MCF 10A (cell line): Measurements from ENCODE around the gene MYO18B. TPM values are rescaled to one million over a fixed set of nuclear protein-coding genes. Genes with fewer than 3 reads are reported as not detected.

Source experiments
- BruUV-seq: library from RNA; stranded (reverse); fragments of 400-500 nt; replicated peaks from 2 replicates; lab custom pipeline; 2021; lab: Mats Ljungman, UMichigan
- CTCF ChIA-PET: fragments of 300-600 bp; sonication (Branson Sonifier 250); formaldehyde crosslinking; extraction: SDS; loops from one replicate; lab custom pipeline; 2021; ENCODE audit warnings: antibody characterized with exemption, inconsistent platforms; lab: Yijun Ruan, JAX
- POLR2A ChIA-PET: fragments of 300-600, 350-650 bp; sonication (Branson Sonifier 250); formaldehyde crosslinking; extraction: SDS; loops from one replicate; lab custom pipeline; 2020; ENCODE audit warnings: antibody characterized with exemption, inconsistent platforms; lab: Yijun Ruan, JAX
- DNase-seq: peaks from one replicate; pipeline ENCODE4 v3.0.0-alpha.2; 2018; ENCODE audit not compliant: unreplicated experiment
- H3K27ac Mint-ChIP-seq: one replicate; pipeline ENCODE4 v1.8.0; 2022; ENCODE audit warnings: mild to moderate bottlenecking, low read depth, mixed read lengths; ENCODE audit not compliant: unreplicated experiment
- H3K27me3 Mint-ChIP-seq: one replicate; pipeline ENCODE4 v1.8.0; 2022; ENCODE audit warnings: mixed read lengths; ENCODE audit not compliant: insufficient read depth, unreplicated experiment
- H3K36me3 Mint-ChIP-seq: one replicate; pipeline ENCODE4 v1.8.0; 2022; ENCODE audit warnings: mild to moderate bottlenecking, moderate library complexity, mixed read lengths; ENCODE audit not compliant: insufficient read depth, unreplicated experiment
- H3K4me1 Mint-ChIP-seq: one replicate; pipeline ENCODE4 v1.8.0; 2022; ENCODE audit warnings: mixed read lengths; ENCODE audit not compliant: insufficient read depth, unreplicated experiment
- H3K4me3 Mint-ChIP-seq: one replicate; pipeline ENCODE4 v1.8.0; 2022; ENCODE audit warnings: mild to moderate bottlenecking, moderate library complexity, mixed read lengths; ENCODE audit not compliant: unreplicated experiment
- H3K9me3 Mint-ChIP-seq: one replicate; pipeline ENCODE4 v1.8.0; 2022; ENCODE audit warnings: mixed read lengths; ENCODE audit not compliant: unreplicated experiment
- CTCF ChIP-seq: fragments of 200-600 bp; IDR thresholded peaks from one replicate; pipeline ENCODE4 v1.8.0; 2022; ENCODE audit warnings: antibody characterized with exemption, mild to moderate bottlenecking; ENCODE audit not compliant: unreplicated experiment
- intact Hi-C: fragments of 100-400 bp; cut with micrococcal nuclease; formaldehyde crosslinking; loops from 2 replicates; pipeline ENCODE4 v1.14.1; 2022
- total RNA-seq: library from RNA; stranded (reverse); gene quantifications from 2 replicates; pipeline ENCODE4 v1.2.3, GENCODE V29; 2022

Gene MYO18B
- total RNA-seq, 1 experiment from 2014 or later: 0.07 TPM

- H3K9me3 Mint-ChIP-seq: no peaks in the 10 kb centered on the region
- POLR2A ChIA-PET: no interaction called here
- H3K4me3 Mint-ChIP-seq: no peak overlapping the region
- peaks cover 24% of the 10 kb centered on the region for H3K27me3 Mint-ChIP-seq
- no peaks in the 10 kb centered on the region for H3K4me1 Mint-ChIP-seq
- no peak for TF ChIP-seq CTCF
- no peak for DNase-seq
- CTCF ChIA-PET: interaction anchor here (0.9 kb wide), 1 partner anchor 111 kb away, joined by 4 read pairs; no protein-coding TSS in a partner anchor
- no TSS peak for BruUV-seq
- no peak overlapping the region for H3K27ac Mint-ChIP-seq
- intact Hi-C loops: no loop called here
- no peaks in the 10 kb centered on the region for H3K36me3 Mint-ChIP-seq
These were observed 93.4 kb downstream of the MYO18B start for GRCh38 chr22:25835348-25835747.

GRCh38 chr22:25837288-25837900 is 95.4 kb downstream of the MYO18B start:
- no peaks in the 10 kb centered on the region for H3K36me3 Mint-ChIP-seq
- H3K4me3 Mint-ChIP-seq: no peak overlapping the region
- H3K27me3 Mint-ChIP-seq: peaks cover 24% of the 10 kb centered on the region
- no TSS peak for BruUV-seq
- no peak overlapping the region for H3K27ac Mint-ChIP-seq
- DNase-seq: no peak
- no peaks in the 10 kb centered on the region for H3K4me1 Mint-ChIP-seq
- no peak for TF ChIP-seq CTCF
- intact Hi-C loops: no loop called here
- ChIA-PET CTCF (interaction anchor here (0.6 to 0.7 kb wide), 2 partner anchors 28 to 142 kb away, joined by 3 read pairs; no protein-coding TSS in a partner anchor), POLR2A (no interaction called here)
- no peaks in the 10 kb centered on the region for H3K9me3 Mint-ChIP-seq

DNA sequence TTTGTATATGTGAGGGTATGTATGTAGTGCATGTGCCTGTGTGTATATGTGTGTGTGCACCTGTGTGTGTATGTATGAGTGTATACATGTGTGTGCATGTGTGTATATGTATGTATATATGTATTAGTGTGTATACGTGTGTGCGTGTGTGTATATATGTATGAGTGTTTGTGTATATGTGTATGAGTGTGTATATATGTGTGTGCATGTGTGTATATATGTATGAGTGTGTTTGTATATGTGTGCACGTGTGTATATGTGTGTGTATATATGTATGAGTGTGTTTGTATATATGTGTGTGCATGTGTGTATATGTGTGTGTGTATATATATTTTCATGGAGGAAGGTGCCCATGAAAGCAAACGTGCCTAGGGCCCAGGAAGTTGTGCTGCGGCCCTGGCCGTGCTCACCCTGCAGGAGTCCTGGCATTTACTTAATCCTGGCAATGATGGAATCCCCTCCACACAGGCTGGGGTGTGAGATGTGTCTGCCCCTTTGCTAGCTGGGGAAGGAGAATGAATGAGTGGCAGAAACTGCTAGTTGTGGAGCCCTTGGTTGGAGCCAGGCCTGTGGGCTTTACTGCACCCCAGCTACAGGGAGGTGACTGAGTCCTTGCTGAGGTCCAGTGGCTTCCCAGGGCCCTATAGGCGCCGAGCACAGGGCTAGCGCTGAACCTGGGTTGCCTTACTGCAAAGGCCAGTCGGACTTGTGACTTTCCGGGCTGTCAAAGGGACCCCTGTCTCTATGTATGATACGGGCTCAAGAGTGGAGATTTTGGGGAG is 97.2 kb downstream of the MYO18B start:
- CTCF ChIA-PET: interaction anchor here (1.0 kb wide), 1 partner anchor 66 kb away, joined by 3 read pairs; no protein-coding TSS in a partner anchor

More for the DNA sequence above, 97.2 kb downstream of the MYO18B start:
- H3K4me3 Mint-ChIP-seq: no peak overlapping the region
- no peak for DNase-seq
- POLR2A ChIA-PET: interaction anchor here (0.6 kb wide), 1 partner anchor 210 kb away, joined by 3 read pairs; no protein-coding TSS in a partner anchor
- no peak for TF ChIP-seq CTCF
- no TSS peak for BruUV-seq
- no peak overlapping the region for H3K27ac Mint-ChIP-seq
- peaks cover 24% of the 10 kb centered on the region for H3K27me3 Mint-ChIP-seq
- no peaks in the 10 kb centered on the region for H3K36me3 Mint-ChIP-seq
- H3K9me3 Mint-ChIP-seq: no peaks in the 10 kb centered on the region
- intact Hi-C loops: no loop called here
- no peaks in the 10 kb centered on the region for H3K4me1 Mint-ChIP-seq
